Peyer's patch (tissue), 4 donors: Measurements from ENCODE around the gene SMIM29.

Experiments
- CTCF ChIP-seq, 6 experiments: fragments of 450-650 bp in 4 of 6; fragments of 200-600 bp in 2 of 6; sonication (generic) in 1 of 6; IDR thresholded peaks; one replicate each; pipeline ENCODE4 v1.5.1; 2017 to 2019; ENCODE audit warnings: antibody characterized with exemption in 6 of 6, mild to moderate bottlenecking in 3 of 6, moderate library complexity in 1 of 6
- POLR2A ChIP-seq, 2 donors: fragments of 450-650 bp; IDR thresholded peaks; one replicate each; pipeline ENCODE4 v1.5.1; 2017; ENCODE audit warnings: antibody characterized with exemption in 2 of 2, mild to moderate bottlenecking in 2 of 2, moderate library complexity in 2 of 2

- TF ChIP-seq CTCF (IDR thresholded peaks at IDR 0.05) (no peak), POLR2A (IDR thresholded peaks at IDR 0.05) (peak; percentile 96 to 98)
Observed at GRCh38 chr6:34236443-34237315, 12.1 kb downstream of the SMIM29 start, which contains the start of gene HMGA1.
